Hematopoietic multipotent progenitor cell treated with erythropoietin and hydrocortisone succinate and interleukin-3 and kit ligand, for 8 days (in vitro differentiated cells): ENCODE results near the gene FOS.
A peak's percentile ranks its signal among the peaks of the same experiment; 100 is the strongest.

Experiments
- DNase-seq: peaks from one replicate; pipeline ENCODE4 v3.0.0-alpha.2; 2015

The FOS gene

GRCh38 chr14:75252254-75252837 is 26.3 kb upstream of the FOS start:
- no peak for DNase-seq

- no peak for DNase-seq
These were observed 24.2 kb upstream of the FOS start for GRCh38 chr14:75254381-75254822.

- no peak for DNase-seq
These were observed 23.6 kb upstream of the FOS start for GRCh38 chr14:75254901-75255584.

- no peak for DNase-seq
These were observed 20.4 kb upstream of the FOS start for GRCh38 chr14:75258079-75258802.

GRCh38 chr14:75258803-75259509 is 19.7 kb upstream of the FOS start:
- DNase-seq: peak; percentile 99

- peak; percentile 61 for DNase-seq
These were observed 19.1 kb upstream of the FOS start for GRCh38 chr14:75259510-75259855.

GRCh38 chr14:75260025-75260763 is 18.4 kb upstream of the FOS start:
- DNase-seq: no peak

- DNase-seq: no peak
These were observed 16.8 kb upstream of the FOS start for GRCh38 chr14:75261820-75262219.

GRCh38 chr14:75262641-75263040 is 16.0 kb upstream of the FOS start:
- DNase-seq: no peak

- DNase-seq: no peak
These were observed 14.6 kb upstream of the FOS start for GRCh38 chr14:75264036-75264435.

- DNase-seq: no peak
These were observed 11.4 kb upstream of the FOS start for GRCh38 chr14:75267141-75267721.

GRCh38 chr14:75268633-75269550 is 9.7 kb upstream of the FOS start:
- DNase-seq: no peak

- no peak for DNase-seq
These were observed 7.1 kb upstream of the FOS start for GRCh38 chr14:75271514-75271913.

- no peak for DNase-seq
These were observed 5.2 kb upstream of the FOS start for GRCh38 chr14:75273272-75274049.

- no peak for DNase-seq
These were observed 4.4 kb upstream of the FOS start for GRCh38 chr14:75274050-75274898.

GRCh38 chr14:75274899-75275569 is 3.6 kb upstream of the FOS start:
- peak; percentile 51 for DNase-seq

GRCh38 chr14:75275598-75275997 is 3.0 kb upstream of the FOS start:
- DNase-seq: no peak

GRCh38 chr14:75277008-75277814 is 1.4 kb upstream of the FOS start:
- peak; percentile 73 for DNase-seq
